ENCODE data around the gene TP73.

The TP73 gene

DNA sequence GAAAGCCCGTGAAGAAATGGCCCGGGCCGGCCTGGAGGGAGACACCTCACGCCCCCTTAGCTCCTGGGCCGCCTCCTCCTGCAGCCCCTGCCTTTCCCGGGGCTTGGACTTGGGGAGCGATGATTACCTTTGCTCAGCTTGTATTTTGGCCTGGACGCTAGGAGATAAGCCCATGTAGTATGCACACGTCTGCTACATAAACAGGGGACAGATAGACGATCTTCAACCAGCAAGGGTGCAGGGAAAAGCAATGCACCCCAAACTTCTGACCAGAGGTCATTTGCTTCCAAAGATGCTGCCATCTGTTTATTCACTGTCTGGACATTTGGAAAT, 936 bp downstream of the TP73 start:
- DNase-seq (ENCODE audit: low read depth in 2 of 2) = no peak

DNA sequence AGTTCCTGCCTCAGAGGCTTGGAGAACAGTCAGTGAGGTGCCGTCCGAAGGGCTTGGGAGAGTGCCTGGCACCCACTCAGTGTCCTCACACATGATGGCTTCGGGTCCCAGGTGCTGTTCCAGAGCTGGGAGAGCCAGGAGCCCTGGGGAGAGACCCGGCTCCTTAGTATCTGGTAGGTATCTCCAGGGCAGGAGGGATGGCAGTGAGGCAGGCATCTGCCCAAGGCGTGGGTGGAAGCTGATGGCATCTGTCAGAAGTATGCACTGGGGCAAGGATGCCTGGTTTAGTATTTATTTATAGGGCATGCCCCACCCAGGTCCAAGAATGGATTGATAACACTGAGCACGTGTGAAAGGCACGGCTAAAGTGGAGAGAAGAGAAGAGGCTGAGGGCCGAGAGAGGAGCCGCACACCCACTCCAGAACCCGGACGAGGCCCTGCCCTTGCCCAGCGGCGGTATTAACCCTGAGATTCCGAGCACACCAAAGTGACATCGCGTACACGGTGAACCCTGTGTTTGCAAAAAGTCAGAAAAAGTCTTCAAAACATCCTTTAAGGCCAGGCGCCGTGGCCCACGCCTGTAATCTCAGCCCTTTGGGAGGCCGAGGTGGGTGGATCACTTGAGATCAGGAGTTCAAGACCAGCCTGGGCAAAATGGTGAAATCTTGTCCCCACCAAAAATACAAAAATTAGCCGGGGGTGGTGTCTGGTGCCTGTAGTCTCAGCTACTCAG, 2.4 kb downstream of the TP73 start:
- no peak for DNase-seq (ENCODE audit: low read depth in 2 of 2)

DNA sequence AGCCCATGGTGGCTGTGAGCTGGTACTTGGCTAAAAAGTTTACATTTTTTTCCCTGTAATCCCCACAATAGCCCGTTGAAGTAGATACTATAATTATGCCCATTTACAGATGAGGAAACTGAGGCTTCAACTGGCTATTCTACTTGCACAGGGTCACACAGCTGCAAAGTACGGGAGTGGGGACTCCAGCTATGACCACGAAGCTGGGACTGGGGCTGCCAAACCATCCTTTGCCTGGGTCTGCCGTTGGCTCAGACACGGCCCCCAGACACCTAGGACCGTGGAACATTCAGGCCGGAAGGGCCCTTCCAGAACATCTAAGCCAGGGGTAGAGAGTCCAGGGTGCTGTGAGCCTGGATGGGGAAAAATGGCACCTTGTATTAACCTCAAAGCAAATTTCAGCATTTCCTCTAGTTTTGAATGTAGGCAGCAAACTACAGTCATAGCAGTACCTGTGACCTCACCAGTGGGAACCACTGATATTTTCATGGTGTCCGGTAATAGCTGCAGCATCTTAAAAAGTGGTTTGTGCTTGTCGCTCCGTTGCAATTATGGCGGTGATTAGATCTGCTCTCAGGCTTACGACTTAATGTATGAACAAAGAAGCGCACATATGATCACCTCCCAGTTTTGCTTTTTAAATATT, 4.3 kb downstream of the TP73 start:
- no peak for DNase-seq (ENCODE audit: low read depth in 2 of 2)

DNA sequence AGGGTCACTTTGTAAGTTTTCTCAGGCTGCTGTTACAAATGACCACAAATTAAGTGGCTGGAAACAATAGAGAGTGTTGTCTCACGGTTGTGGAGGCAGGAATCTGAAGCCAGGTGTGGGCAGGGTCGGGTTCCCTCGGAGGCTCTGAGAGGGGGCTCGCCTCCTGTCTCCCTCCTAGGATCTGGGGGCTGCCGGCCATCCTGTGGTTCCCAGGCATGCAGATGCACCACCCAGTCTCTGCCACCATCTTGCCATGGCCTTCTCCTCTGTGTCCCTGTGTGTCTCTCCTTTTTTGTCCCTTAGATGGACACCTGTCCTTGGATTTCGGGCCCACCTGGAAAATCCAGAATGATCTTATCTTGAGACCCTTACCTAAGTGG, 4.8 kb downstream of the TP73 start:
- DNase-seq (ENCODE audit: low read depth in 2 of 2) = no peak

DNA sequence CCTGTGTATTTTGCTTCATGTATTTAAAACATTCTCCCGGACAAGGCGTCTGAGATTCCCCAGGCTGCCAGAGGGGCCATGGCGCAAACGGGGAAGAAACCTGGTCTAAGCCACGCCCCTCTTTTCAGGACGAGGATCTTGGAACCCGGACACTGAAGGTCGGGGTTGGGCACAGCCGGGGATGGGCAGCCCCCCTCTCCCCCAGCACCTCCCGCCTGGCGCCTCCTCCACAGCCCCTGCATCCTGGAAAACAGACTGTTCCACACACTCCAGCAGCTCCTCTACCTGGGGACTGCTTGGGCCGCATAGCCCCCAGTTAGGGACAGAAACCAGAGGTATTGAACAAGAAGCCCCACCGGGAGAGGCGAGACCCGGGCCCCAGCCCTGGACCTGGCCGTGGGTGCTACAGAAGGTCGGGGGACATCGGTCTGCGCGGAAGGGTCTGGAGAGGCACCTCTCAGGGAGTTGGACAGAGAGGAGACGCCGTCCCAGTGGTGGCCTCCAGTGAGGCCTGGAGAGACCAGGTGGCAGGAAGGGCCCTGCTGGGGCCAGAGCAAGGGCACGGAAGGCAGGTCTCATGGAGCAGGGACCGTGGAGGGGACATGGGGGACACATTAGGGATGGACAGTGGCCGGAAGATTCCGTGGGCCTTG, 5.4 kb downstream of the TP73 start:
- no peak for DNase-seq (ENCODE audit: low read depth in 2 of 2)

DNA sequence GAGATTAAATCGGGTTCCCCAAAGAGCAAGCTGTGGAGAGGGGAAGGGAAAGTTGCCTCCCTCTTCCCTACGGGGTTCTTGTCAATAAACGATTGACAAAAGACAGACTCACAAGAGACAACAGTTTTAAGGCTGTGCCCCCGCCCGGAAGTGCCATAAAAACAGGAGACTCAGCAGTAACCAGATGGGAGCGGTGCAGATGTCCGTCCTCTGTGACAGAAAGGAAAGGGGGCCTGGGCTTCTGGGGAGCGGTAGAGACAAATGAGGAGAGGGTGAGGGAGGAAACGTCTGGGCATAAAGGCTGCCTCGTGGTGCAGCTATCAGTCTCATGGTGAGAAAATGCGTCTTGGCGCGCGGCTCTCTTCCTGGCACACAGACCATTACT, 5.9 kb downstream of the TP73 start:
- DNase-seq (ENCODE audit: low read depth in 2 of 2) = no peak

DNA sequence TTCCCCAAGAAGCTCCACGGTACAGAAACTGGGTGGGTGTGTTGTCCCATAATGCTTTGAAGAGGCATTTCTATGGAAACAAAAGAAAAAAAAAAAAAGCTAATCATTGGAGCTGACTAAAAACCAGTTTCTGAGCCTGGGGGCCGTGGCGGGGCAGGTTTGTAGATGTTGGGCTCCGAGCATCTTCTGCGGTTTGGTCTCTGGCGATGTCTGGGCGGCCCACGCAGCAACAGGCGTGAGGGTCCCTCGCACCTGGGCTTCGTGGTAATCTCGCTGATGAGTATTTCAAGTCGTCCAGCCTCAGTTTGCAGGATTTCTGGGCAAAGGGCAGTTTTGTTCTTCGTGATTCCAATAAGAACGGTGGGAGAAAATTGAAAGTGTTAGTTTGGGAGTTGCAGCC, 6.8 kb downstream of the TP73 start:
- DNase-seq (ENCODE audit: low read depth in 2 of 2) = no peak

DNA sequence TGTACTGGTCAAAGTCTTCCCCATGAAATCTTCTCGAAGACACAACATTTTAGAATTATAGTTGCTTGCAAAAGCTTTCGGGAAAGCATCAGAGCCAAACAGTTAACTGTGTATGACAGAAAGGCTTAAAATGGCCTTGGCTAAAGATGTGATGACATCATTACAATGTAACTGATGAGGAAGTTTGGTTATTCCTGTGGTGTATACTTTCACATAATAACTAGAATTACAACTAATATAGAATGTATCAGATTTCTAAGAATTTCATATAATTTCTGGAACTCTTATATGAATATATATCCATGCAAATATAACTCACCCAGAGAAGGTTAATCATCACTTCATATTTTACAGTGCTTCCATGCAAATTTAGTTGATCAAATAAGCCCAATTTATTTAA, 8.4 kb downstream of the TP73 start:
- DNase-seq (ENCODE audit: low read depth in 2 of 2) = no peak

DNA sequence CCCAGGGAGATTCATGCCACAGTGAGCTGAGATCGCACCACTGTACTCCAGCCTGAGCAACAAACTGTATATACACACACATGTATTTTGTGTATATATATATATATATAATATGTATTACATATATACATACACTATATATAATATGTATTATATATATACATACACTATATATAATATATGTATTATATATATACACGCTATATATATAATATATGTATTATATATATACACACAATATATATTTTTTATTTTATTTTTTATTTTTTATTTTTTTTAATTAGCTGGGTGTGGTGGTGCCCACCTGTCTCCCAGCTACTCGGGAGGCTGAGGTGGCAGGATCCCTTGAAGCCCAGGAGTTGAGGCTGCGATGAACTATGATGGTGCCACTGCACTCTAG, 9.3 kb downstream of the TP73 start:
- DNase-seq (ENCODE audit: low read depth in 2 of 2) = no peak

DNA sequence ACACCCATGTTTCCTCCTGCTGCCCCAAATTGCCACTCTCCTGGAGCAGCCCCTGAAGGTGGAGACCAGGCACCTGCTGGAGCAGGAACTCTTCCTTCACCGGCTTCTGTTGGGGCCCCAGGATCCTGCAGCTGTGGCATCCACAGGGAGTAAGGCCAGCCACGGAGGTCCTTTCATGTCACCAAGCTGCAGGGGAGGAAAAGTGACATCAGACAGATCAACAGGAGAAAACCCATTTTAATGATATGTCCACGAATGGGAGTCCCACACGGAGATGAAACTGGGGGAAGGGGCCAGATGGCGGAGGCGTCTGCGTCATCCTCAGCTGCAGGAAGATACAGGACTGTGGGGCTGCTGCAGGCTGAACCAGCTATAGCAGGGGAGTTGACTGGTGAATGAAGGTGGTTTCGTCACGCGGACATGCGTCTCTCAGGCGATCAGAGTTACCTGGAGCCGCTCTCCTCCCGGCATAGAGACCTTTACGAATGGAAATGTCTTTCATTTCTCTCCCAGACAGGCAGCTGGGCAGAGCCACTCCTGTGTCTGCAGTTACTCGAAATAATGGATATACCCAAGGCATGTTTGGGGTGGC, 9.9 kb downstream of the TP73 start:
- DNase-seq (ENCODE audit: low read depth in 2 of 2) = no peak

DNA sequence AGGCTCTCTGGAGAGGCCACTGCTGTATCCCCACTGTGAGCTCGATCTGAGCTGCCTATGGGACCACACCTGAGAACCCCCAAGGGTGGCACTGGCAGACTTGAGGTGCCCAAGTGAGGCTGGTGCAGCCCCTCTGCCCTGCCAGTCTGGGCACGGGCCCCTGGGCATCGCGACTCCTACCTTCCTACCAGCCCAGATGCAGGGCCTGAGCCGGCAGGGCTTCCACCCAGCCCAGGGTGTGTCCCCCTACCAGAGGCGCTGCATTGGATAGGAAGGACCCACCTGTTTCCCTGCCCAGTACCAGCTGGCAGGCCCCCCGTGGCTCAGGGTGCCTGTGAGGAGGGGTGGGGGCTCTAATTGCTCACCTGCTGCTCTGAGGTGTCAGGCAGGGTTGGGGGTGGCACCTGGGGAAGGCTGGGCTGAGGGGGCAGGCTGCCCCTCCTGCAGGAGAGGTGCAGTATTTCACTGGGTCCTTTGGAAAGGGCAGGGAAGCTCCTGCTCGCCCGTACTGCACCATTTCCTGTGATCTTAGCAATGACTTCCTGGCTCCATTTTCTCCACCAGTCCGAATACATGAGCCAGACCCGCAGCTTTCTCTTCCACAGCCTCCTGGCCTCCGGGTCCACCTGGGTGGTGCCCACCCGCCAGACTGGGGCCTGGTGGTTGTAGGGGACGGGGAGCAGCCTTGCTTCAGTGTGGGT, 11.8 kb downstream of the TP73 start:
- no peak for DNase-seq (ENCODE audit: low read depth in 2 of 2)

DNA sequence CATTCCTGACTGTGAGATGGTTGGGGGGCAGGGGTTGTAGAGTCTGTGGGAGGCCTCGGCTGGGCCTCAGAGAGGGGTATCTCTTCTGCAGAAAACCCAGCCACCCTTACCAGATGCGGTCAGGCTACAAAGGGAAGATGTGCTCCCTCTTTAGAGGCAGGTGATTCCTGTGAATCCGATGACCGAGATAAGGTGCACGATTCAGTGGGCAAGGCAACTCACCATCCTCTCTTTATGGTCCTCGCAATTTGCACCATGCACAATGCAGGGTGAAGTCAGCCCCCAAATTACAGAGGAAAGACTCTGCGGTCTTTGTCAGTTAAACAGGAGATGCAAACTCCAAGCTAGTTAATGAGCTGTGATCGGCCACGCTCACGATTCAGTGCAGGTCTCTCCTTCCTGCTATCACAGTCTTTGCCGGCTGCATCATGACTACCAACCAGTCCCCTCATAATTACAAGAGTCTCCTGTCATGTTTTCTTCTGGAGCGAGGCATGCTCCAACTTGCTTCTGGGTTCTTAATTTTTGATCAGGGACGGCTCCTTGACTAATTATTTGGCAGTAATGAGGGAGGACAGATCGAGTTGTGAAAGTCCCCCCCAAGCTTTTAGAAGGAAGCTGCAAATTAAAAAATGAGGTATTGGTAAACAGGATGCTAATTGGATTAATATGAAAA, 12.5 kb downstream of the TP73 start:
- DNase-seq (ENCODE audit: low read depth in 2 of 2) = no peak

DNA sequence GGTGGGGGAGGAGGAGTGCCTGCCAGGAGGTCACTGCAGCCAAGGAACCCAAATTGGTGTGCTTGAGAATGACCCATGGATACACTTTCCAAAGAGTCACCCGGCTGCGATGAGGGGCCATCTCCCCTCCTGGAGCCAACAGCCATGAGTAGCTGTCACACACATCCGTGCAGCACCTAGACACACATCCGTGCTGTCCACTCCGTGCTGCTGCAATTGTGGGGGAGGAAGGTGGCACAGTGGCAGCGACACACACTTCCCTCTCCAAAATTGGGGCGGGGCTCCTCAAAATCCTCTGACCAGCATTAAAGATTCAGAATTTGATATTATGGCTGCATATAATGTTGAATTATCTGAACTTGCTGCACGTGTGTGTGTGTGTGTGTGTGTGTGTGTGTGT, 15.8 kb downstream of the TP73 start:
- DNase-seq (ENCODE audit: low read depth in 2 of 2) = no peak

DNA sequence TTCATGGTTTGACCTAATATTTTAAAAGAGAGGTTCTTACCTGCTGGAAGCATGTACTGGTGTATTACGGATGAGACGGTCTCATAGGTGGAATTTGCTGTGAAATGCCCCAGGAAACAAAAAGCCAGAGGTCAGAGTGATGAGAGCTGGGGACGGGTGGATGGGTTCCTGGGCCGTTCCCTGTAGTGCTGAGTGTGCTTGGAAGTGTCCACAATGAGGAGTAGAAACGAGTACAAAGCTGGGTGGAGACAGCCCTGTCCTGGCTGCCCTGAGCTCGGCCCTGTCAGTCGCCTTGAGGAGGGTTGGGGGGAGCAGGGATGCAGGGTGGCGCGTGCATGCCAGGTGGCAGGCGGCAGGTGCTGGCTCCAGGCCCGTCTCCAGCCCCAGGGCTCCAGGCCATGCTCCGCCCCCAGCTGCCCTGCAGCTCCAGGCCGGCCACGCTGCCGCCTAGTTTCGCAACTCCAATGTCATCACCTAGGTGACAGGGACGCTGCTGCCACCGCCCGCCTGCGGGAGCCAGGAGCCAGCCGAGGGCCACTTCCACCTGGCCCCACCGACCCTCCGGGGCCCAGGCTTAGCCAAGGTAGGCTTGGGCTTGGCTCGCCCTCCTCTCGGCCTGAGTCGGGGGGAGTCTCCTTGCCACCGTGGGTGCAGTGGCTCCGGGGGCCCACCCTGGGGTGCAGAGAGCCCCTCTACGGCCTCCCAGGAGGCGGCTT, 16.4 kb downstream of the TP73 start:
- DNase-seq (ENCODE audit: low read depth in 2 of 2) = no peak

DNA sequence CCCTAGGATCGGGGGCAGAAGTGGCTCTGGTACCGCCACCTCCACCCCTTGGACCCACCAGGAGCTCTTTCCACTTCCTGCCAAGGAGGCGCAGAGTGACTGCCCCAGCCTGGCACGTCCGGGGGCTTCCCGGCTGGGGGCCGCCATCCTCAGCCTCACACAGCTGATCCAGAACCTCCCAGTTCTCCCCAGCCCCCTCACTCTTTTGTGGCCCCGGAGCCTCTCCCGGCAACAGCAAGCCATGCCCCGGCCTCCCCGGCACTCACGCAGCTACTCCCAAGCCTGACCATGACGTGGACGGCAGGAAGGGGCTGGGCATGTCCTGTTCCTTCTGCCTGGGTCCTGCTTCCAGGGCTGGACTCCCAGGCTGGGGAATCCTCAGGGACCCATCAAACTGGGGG, 17.1 kb downstream of the TP73 start:
- DNase-seq (ENCODE audit: low read depth in 2 of 2) = no peak

DNA sequence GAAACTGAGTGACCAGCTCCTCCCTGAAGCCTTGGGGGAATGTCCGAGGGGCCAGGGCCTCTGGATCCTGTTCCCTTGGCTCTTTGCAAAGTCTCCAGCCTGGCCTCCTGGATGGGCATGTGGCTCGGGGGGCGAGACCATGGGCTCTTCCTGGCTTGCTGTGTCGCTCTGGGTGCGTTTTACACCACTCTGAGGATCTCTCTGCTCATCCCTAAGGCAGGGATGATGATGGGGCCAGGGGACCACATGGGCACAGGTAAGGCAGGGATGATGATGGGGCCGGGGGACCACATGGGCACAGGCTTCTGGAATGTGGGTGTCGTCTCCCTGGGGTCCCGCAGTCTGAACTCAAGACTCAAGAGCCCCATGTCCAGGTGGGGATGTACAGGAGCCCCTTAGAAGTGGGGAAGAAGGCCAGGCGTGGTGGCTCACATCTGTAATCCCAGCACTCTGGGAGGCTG, 17.7 kb downstream of the TP73 start:
- DNase-seq (ENCODE audit: low read depth in 2 of 2) = no peak

DNA sequence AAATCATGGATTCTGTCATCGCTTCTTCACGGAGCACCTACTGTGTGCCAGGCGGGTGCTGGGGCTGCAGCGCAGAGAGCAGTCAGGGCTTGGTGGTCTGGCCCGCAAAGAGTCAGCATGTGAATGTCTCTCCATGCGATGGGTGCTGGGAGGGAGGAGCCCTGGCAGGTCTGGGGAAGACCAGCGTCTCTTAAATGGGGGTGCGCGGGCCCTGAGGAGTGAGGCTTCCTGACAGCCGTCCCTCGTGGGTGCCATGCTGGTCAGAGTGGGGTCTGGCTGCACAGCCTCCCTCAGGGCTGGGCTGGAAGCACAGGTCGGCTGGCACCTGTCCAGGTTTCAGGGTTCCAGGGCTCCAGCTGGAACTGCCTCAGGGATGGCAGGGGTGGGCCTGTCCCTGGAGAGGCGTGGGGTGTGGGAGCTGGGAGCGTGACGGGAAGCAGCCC, 18.5 kb downstream of the TP73 start:
- DNase-seq (ENCODE audit: low read depth in 2 of 2) = no peak

DNA sequence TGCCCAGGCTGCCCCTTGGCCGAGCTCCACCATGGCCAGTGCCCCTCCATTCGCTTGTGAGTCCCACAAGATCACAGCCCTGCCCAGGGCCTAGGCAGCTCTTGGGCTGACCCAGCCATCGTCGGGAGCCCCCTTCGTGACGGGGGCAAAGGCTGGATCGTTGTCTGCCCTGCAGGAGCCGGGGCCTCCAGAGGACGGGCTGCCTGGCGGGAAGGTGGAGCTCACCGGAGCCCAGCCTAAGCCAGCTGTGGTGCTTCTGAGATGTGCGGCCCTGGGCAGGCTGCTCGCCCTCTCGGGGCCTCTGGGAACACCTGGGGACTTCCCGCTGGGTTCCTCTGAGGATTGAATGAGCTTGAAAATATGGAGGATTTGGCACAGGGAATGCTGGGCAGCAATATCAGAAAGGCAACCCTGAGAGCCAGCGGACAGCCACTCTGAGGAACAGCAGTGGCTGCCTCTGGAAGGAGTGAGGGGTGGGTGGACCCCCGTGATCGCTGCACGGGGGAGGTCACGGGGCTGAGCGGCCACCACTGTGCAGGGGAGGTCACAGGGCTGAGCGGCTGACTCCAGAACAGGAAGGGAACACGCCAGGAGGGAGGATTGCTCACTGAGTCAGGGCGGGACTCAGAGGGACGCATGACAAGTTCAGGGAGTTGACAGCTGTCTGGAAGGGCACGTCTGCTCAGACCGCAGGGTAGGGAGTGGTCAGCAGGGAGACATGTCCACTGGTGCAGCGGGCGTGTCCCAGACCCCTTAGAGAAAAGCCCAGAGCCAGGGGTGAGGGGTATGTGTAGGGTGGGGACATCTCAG, 19.3 kb downstream of the TP73 start:
- no peak for DNase-seq (ENCODE audit: low read depth in 2 of 2)

DNA sequence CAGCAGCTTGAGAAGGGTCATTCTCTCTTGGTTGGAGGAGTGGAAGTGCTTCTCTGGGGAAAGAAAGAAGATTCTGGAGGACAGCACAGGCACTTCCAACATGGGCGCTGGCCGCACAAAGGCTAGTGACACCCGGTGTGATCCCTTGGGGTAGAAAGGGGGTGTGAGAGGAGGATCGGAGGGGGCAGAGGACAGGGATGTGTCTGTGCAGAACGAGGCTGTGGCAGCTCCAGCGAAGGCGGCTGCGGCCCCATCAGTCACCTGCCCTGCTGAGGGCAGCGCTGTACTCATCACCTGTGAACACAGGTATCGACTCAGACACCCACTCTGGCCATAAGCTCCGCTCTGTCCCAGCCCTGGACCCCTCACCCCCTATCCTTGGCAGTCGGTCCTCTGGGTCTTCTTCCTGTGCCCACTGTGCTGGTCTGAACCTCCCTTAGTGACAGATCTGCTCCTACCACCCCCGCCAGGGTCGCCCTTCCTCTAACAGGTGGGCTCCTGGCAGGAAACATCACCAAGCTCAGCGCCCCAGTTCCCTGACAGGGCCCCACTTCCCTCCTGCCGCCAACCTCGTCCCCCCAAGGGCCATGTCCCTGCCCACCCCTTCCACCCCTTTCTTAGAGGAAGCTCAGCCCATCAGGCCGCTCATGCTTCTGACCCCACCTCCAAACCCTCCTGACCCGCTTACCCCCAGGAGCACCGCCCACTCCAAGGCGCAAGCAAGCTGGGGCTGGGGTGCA, 20.1 kb downstream of the TP73 start:
- no peak for DNase-seq (ENCODE audit: low read depth in 2 of 2)

DNA sequence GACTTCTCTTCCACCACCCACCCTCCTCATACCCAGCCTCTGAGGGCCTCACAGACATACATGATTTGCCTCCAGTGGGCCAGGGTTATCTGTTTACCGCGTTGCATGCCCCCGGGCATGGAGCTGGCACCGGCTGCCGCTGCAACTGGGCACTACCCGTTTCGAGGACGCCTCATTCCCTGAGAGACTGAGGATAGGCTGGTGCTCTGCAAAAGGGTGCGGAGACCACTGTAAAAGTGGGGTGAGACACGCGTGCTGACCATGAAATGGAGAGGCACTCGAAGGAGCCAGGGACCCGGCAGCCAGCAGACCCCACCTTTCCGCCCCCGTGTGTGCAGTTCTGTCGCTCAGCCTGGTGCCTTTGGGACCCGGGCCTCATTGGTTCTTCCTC, 20.6 kb downstream of the TP73 start:
- DNase-seq (ENCODE audit: low read depth in 2 of 2) = no peak
